Measurements from ENCODE around the gene PTGDS. TPM values are rescaled to one million over a fixed set of nuclear protein-coding genes. Genes with fewer than 3 reads are reported as not detected.
A peak's percentile ranks its signal among the peaks of the same experiment; 100 is the strongest.

The PTGDS gene
- total RNA-seq, 1 experiment from 2014 or later = 1.1 TPM

- Mint-ChIP-seq H3K36me3 (ENCODE audit: insufficient read depth, unreplicated experiment) (peaks cover 11% of the 10 kb centered on the region), H3K27ac (ENCODE audit: low read depth, unreplicated experiment) (no peak overlapping the region), H3K4me1 (ENCODE audit: insufficient read depth, unreplicated experiment) (no peaks in the 10 kb centered on the region), H3K27me3 (ENCODE audit: insufficient read depth, unreplicated experiment) (no peaks in the 10 kb centered on the region), H3K4me3 (ENCODE audit: unreplicated experiment) (no peak overlapping the region), H3K9me3 (ENCODE audit: unreplicated experiment) (no peaks in the 10 kb centered on the region)
- TF ChIP-seq CTCF (IDR thresholded peaks at IDR 0.05; ENCODE audit: unreplicated experiment) = no peak
- no TSS peak for BruUV-seq (replicated peaks)
- ChIA-PET CTCF (interaction anchor here (0.8 kb wide), 1 partner anchor 27 kb away, joined by 3 read pairs; no protein-coding TSS in a partner anchor), POLR2A (no interaction called here)
- no peak for DNase-seq (ENCODE audit: unreplicated experiment)
- intact Hi-C loops (cut with micrococcal nuclease) = no loop called here
Observed at GRCh38 chr9:136988872-136989271, 11.6 kb downstream of the PTGDS start.

- no TSS peak for BruUV-seq (replicated peaks)
- no peak for DNase-seq (ENCODE audit: unreplicated experiment)
- ChIA-PET CTCF (interaction anchor here (1.2 to 1.5 kb wide), 2 partner anchors 39 to 246 kb away, joined by 4 read pairs; no protein-coding TSS in a partner anchor), POLR2A (interaction anchor here (0.7 kb wide), 1 partner anchor 168 kb away, joined by 3 read pairs; no protein-coding TSS in a partner anchor)
- H3K27ac Mint-ChIP-seq (ENCODE audit: low read depth, unreplicated experiment) = peak overlapping the region; percentile 81
- no peak for TF ChIP-seq CTCF (IDR thresholded peaks at IDR 0.05; ENCODE audit: unreplicated experiment)
- H3K4me3 Mint-ChIP-seq (ENCODE audit: unreplicated experiment) = peak overlapping the region; percentile 82
- no peaks in the 10 kb centered on the region for H3K9me3 Mint-ChIP-seq (ENCODE audit: unreplicated experiment)
- no peaks in the 10 kb centered on the region for H3K27me3 Mint-ChIP-seq (ENCODE audit: insufficient read depth, unreplicated experiment)
- intact Hi-C loops (cut with micrococcal nuclease) = no loop called here
- no peaks in the 10 kb centered on the region for H3K4me1 Mint-ChIP-seq (ENCODE audit: insufficient read depth, unreplicated experiment)
- peaks cover 12% of the 10 kb centered on the region for H3K36me3 Mint-ChIP-seq (ENCODE audit: insufficient read depth, unreplicated experiment)
Observed at GRCh38 chr9:136990242-136990911, 13.1 kb downstream of the PTGDS start.

GRCh38 chr9:136991993-136992818 is 14.9 kb downstream of the PTGDS start, which contains the start of gene PAXX:
PAXX (plus strand) TSS chr9:136992422; CDS start chr9:136992444, 22 bp downstream.
- Mint-ChIP-seq H3K36me3 (ENCODE audit: insufficient read depth, unreplicated experiment) (peaks cover 12% of the 10 kb centered on the region), H3K9me3 (ENCODE audit: unreplicated experiment) (no peaks in the 10 kb centered on the region), H3K4me1 (ENCODE audit: insufficient read depth, unreplicated experiment) (no peaks in the 10 kb centered on the region), H3K27me3 (ENCODE audit: insufficient read depth, unreplicated experiment) (no peaks in the 10 kb centered on the region), H3K27ac (ENCODE audit: low read depth, unreplicated experiment) (peak within 1 kb of the TSS; percentile 81), H3K4me3 (ENCODE audit: unreplicated experiment) (peak within 1 kb of the TSS; percentile 82)
- ChIA-PET POLR2A (interaction anchor here (0.8 to 2.0 kb wide), 8 partner anchors 12 to 137 kb away, joined by 3 to 9 read pairs (median 5); partner anchors contain the start of genes EDF1 and FBXW5), CTCF (interaction anchor here (0.6 to 2.1 kb wide), 4 partner anchors 12 to 821 kb away, joined by 3 to 7 read pairs (median 4); no protein-coding TSS in a partner anchor)
- peak; percentile 88 for DNase-seq (ENCODE audit: unreplicated experiment)
- no peak for TF ChIP-seq CTCF (IDR thresholded peaks at IDR 0.05; ENCODE audit: unreplicated experiment)
- intact Hi-C loops (cut with micrococcal nuclease) = loop anchor here (1.0 kb wide), 1 partner anchor 44 kb away; no protein-coding TSS in a partner anchor
- no TSS peak for BruUV-seq (replicated peaks)
